ENCODE data around the gene GOT1.

GOT1 gene

GRCh38 chr10:99443500-99443899, 13.1 kb upstream of the GOT1 start:
- no peak overlapping the region for H3K27ac ChIP-seq
- CTCF ChIA-PET, result no interaction called here
- POLR2A ChIA-PET (ENCODE audit: low non-redundant PET), result no interaction called here
- no peak for TF ChIP-seq CTCF (conservative IDR thresholded peaks at IDR 0.05; ENCODE audit: low read depth)
- no peak for DNase-seq (ENCODE audit: low spot score)

GRCh38 chr10:99442394-99442793, 12.0 kb upstream of the GOT1 start:
- TF ChIP-seq CTCF (conservative IDR thresholded peaks at IDR 0.05; ENCODE audit: low read depth), result no peak
- no peak for DNase-seq (ENCODE audit: low spot score)
- ChIA-PET CTCF (interaction anchor here (0.6 to 1.4 kb wide), 2 partner anchors 170 to 489 kb away, joined by 3 to 6 read pairs; no protein-coding TSS in a partner anchor), POLR2A (ENCODE audit: low non-redundant PET) (no interaction called here)
- no peak overlapping the region for H3K27ac ChIP-seq

GRCh38 chr10:99438890-99439289, 8.5 kb upstream of the GOT1 start:
- POLR2A ChIA-PET (ENCODE audit: low non-redundant PET), result no interaction called here
- TF ChIP-seq CTCF (conservative IDR thresholded peaks at IDR 0.05; ENCODE audit: low read depth), result no peak
- no peak overlapping the region for H3K27ac ChIP-seq
- DNase-seq (ENCODE audit: low spot score), result no peak
- CTCF ChIA-PET, result no interaction called here

GRCh38 chr10:99435986-99436638, 5.7 kb upstream of the GOT1 start:
- CTCF ChIA-PET, result interaction anchor here (0.6 to 2.2 kb wide), 28 partner anchors 8 to 926 kb away, joined by 3 to 24 read pairs (median 5); no protein-coding TSS in a partner anchor
- H3K27ac ChIP-seq, result no peak overlapping the region
- DNase-seq (ENCODE audit: low spot score), result no peak
- TF ChIP-seq CTCF (conservative IDR thresholded peaks at IDR 0.05; ENCODE audit: low read depth), result peak; percentile 71
- POLR2A ChIA-PET (ENCODE audit: low non-redundant PET), result no interaction called here

- no peak overlapping the region for H3K27ac ChIP-seq
- ChIA-PET POLR2A (ENCODE audit: low non-redundant PET) (no interaction called here), CTCF (interaction anchor here (0.7 to 0.8 kb wide), 2 partner anchors 111 to 194 kb away, joined by 4 to 5 read pairs; no protein-coding TSS in a partner anchor)
- no peak for TF ChIP-seq CTCF (conservative IDR thresholded peaks at IDR 0.05; ENCODE audit: low read depth)
- DNase-seq (ENCODE audit: low spot score), result no peak
These were observed 3.1 kb upstream of the GOT1 start for GRCh38 chr10:99433378-99434020.

GRCh38 chr10:99432881-99433280, 2.5 kb upstream of the GOT1 start:
- H3K27ac ChIP-seq, result no peak overlapping the region
- DNase-seq (ENCODE audit: low spot score), result no peak
- CTCF ChIA-PET, result no interaction called here
- POLR2A ChIA-PET (ENCODE audit: low non-redundant PET), result no interaction called here
- no peak for TF ChIP-seq CTCF (conservative IDR thresholded peaks at IDR 0.05; ENCODE audit: low read depth)
